HG03457 (cell line): ENCODE data around the gene DERA.
"Not testable (repeated sequence)": the region's sequence is repeated elsewhere in the genome, so short reads cannot be mapped to it uniquely, and the experiment has no call there.

Experiments
- ATAC-seq: cut with Tn5 transposase; IDR thresholded peaks from one replicate; pipeline ENCODE4 v1.9.1; 2021; ENCODE audit warnings: moderate number of reproducible peaks; ENCODE audit not compliant: unreplicated experiment

DERA gene

DNA sequence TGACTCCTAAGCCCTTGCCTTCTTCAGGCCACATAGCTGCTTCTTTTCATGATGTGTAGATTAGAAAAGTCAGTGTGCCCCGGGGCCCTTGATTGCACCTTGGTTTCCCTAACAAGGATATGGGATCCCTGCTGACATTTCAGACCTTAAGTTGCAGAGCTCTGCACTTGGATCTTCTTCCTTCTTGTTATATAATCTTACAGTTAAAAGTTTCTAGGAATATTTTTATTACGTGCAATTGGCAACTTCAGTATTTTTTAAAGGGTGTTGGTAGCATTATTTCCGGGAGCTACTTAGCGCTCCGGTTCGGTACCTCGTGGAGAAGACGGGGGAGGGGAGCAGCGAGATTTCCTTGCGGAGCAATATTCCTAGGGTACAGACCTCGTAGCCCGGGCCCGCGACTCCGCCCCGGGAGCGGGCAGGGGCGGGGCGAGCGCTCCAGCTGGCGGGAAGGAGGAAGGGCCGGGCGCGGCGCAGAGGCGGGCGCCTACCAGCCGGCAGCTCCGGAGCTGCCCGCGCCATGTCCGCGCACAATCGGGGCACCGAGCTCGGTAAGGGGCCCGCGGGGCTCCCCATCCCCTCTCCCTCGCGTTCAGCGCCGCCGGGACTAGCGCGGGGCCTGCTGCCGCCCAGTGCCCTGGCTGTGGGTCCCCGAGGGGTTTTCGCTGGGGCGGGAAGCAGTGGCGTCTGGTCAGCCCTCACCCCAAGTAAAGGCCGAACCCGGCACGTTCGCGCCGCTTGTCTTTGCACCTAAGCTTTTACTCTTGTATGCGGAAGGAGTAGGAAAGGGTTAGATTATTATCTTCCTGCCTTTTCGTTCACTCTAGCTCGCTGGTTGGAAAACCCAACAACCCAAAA lies at the start of gene DERA:
Gene DERA (plus strand): TSS at position 469 of the 858 bp plus-strand sequence. CDS start 52 bp downstream, at position 521.
- peak; percentile 91 for ATAC-seq

DNA sequence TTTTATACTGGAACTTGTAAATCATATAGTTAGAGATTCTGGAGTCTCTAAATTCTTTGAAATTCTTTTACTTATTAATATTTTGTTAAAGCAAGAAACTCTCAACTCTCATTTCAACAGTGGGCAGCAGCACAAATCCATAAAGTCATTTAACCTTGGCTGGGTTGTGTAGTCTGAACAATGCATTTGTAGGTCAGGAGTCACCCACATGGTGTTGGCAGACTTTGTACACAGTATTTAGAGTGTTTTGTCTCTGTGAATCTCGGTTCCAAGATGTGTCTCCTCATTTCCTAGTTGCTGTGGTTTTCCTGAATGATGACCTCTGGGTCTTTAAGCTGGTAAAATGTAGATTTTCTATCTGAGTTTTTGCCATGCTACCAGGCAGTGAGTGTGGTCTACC lies 49.7 kb upstream of the DERA start:
- ATAC-seq: no peak

DNA sequence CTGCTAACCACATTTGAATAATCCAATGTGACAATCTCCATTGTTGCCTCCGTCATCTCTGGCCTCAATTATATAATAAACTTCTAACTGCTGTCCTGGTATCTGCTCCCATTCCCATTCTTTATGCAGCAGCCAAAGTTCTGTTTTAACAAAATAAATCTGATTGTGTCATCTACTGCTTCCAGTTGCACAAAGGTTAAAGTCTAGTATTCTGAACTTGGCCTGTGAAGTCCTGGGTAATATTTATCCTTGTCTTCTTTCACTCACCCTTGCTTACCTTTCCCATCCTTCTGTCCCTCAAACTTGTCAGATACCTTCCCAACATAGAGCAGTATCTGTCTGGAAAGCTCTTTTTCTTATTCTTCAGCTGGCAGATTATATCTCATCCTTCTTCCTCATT lies 48.3 kb upstream of the DERA start:
- ATAC-seq: no peak

DNA sequence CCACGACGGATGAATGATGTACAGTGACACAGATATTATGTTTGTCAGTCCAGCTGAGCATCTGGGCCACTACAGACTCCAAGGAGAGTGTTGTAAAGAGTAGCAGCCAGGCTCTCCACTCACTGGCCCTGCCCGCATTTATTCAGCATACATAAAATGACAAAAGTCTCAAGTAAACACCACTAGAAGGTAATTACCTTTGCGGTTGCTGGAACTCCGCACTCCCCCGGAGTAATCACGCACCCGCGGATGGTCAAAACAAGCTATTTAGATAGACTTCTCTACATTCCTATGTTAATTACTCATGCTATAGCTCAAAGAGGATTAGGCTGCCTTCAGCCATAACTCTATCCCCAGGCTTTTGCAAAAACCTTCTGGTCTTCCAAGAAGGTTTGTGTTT lies 47.8 kb upstream of the DERA start:
- ATAC-seq: no peak

DNA sequence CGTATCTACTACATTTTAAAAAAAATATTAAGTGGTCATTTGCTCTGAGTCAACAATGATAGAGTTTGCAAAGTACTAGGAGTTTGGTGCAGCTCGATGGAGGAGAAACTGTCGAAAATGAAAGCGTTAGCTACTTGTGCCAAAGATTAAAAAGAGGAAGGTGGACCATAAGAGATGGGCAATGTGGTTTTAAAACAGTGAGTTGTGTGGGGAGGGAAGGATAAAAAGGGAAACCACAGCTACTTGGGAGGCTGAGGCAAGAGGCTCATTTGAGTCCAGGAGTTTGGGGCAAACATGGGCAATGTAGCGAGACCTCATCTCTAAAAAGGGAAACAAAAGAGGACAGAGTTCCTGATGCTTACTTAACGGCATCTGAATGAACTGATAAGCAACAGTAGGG lies 47.1 kb upstream of the DERA start:
- ATAC-seq: peak; percentile 91

DNA sequence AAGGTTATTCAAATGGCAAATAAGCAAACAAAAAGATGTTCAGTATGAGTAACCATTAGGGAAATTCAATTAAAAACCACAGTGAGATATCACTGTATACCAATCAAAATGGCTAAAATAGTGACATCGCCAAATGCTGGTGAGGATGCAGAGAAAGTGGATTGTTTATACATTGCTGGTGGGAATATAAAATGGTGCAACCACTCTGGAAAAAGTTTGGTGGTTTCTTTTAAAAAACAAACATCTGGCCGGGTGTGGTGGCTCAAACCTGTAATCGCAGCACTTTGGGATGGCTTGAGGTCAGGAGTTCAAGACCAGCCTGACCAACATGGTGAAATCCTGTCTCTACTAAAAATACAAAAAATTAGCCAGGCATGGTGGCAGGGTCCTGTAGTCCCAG lies 42.9 kb upstream of the DERA start:
- no peak for ATAC-seq

DNA sequence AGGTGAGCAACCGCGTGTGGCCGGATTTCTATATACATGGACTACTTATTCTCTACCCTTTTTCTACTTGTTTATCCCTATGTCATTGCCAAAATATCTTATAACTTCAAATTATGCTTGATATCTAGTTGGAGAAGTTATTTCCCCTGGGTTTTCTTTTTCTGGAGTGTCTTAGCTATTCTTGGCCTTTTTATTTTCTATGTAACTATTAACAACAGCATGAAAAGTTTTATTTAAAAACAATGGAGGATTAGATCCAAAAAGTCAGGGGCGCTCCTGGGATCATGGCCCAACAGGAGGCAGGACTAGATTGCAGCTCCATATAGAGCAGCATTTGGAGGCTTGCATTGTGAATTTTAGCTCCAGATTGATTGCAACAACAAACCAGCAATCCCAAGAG lies 37.6 kb upstream of the DERA start:
- no peak for ATAC-seq

DNA sequence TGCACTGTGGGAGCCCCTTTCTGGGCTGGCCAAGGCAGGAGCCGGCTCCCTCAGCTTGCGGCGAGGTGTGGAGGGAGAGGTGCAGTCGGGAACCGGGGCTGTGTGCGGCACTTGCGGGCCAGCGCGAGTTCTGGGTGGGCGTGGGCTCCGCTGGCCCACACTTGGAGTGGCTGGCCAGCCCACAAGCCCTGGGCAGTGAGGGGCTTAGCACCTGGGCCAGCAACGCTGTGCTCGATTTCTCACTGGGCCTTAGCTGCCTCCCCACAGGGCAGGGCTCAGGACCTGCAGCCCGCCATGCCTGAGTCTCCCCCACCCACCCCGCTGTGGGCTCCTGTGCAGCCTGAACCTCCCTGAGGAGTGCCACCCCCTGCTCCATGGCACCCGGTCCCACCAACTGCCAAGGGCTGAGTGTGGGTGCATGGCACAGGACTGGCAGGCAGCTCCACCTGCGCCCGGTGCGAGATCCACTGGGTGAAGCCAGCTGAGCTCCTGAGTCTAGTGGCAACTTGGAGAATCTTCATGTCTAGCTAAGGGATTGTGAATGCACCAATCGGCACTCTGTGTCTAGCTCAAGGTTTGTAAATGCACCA lies 36.5 kb upstream of the DERA start:
- ATAC-seq: not testable (repeated sequence)

DNA sequence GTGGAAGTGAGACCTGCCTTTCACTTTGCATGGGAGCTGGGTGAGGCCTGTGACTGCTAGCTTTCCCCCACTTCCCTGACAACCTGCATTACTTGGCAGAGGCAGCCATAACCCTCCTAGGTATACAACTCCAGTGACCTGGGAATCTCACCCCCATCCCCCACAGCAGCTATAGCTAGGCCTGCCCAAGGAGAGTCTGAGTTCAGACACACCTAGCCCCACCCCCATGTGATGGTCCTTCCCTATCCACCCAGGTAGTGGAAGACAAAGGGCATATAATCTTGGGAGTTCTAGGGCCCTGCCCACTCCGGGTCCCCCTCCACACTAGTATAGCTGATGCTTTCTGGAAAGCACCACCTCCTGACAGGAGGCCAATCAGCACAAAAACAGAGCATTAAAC lies 35.3 kb upstream of the DERA start:
- ATAC-seq: no peak

DNA sequence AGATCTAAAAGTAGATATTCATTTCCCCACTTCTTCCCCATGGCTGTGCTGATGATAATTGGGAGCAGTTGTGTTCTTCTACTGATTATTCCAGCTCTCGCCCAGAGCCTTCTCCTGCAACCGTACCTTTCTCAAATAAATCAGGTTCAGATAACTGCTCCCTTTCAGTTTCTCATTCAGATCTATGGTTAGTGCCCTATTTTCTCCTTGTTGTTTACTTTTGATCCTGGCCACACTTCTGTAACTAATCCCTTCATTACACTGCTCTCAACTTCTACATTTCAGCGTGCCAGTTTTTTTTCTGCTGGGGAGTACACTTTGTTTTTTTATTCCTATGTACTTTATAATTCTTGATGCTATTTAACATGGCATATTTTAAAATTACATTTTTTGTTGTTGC lies 31.7 kb upstream of the DERA start:
- no peak for ATAC-seq

DNA sequence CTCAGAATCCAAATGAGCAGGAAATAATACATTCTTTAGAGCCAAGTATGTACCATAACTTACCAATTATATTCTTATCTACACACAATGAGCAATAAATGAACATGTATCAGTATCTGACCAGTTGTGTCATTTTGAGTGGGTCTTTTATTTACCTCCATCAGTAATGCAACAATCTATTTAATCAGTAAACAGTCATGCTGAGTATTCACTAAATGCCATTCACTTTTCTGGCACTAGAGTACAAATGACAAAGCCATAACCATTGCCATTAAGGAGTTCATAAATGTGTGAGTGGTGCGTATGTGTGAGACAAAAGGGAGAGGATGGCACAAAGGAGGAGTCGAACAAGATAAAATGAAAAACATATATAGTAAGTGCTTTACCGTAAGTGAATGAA lies 30.4 kb upstream of the DERA start:
- ATAC-seq: no peak

DNA sequence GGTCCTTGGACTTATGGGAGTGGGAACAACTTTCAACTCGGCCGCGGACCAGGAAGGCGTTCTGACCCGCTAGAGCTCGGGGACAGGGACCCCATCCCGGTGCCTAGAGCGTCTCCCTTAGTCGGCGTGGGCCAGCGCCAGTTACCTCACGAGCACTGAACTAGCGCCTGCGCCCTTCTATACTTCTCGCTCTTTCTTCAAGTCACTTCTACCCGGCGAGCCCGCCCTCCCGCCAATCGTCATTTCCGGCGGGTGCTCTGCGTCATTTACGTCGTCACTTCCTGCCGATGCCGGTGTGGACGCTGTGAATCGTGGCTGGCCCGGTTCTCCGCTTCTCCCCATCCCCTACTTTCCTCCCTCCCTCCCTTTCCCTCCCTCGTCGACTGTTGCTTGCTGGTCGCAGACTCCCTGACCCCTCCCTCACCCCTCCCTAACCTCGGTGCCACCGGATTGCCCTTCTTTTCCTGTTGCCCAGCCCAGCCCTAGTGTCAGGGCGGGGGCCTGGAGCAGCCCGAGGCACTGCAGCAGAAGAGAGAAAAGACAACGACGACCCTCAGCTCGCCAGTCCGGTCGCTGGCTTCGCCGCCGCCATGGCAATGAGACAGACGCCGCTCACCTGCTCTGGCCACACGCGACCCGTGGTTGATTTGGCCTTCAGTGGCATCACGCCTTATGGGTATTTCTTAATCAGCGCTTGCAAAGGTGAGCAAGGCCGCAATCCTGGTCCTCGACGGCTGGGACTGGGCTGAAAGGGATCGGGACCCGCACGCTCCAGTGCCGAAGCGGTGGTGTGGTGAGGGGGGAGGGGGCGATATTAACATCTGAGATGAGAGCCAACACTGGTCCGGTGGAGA lies 28.8 kb upstream of the DERA start, which contains the start of gene STRAP:
Gene STRAP (plus strand): TSS at position 270 of the 854 bp plus-strand sequence. CDS start 321 bp downstream, at position 591.
- peak; percentile 97 for ATAC-seq

DNA sequence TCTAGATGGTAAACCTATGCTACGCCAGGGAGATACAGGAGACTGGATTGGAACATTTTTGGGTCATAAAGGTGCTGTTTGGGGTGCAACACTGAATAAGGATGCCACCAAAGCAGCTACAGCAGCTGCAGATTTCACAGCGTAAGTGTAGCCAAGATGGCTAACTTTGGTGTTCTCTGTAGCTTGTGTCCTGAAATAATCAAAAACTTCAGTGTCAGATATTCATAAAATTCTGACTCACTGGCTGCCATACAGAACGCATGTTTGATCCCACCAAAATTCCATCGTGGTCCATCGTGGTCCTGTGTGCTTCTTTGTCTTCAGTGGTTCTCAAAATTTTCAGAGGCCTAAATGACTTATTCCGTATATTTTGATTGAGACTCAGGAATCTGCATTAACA lies 27.6 kb upstream of the DERA start:
- ATAC-seq: no peak

DNA sequence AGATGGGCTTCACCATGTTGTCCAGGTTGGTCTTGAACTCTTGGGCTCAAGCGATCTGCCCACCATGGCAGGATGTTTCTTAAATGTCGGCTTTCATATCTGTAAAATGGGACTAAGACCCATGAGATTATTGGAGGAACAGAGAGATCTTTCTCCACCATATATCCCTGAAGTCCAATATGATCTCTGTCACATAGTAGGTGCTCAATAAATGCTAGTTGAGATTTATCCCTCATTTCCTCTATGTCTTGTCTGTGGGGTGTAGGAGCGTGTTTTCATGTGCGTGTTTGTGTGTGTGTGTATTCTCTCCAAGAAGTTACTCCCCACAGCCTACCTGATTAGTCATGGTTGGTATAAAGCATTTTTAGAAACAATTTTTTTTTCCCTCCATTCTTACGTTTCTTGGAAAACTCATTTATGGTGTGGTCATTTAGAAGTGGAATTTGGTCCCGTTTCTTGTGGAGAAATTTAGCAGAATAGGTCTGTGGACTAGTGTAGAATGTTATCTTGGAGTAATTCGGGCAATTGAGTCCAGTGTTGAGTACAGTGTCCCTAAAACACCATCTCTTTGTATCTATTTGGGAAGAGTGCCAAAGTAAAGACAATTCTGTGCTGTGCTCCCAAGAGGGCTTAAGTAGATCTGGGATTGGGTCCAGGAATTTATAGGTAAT lies 24.6 kb upstream of the DERA start:
- ATAC-seq: no peak

DNA sequence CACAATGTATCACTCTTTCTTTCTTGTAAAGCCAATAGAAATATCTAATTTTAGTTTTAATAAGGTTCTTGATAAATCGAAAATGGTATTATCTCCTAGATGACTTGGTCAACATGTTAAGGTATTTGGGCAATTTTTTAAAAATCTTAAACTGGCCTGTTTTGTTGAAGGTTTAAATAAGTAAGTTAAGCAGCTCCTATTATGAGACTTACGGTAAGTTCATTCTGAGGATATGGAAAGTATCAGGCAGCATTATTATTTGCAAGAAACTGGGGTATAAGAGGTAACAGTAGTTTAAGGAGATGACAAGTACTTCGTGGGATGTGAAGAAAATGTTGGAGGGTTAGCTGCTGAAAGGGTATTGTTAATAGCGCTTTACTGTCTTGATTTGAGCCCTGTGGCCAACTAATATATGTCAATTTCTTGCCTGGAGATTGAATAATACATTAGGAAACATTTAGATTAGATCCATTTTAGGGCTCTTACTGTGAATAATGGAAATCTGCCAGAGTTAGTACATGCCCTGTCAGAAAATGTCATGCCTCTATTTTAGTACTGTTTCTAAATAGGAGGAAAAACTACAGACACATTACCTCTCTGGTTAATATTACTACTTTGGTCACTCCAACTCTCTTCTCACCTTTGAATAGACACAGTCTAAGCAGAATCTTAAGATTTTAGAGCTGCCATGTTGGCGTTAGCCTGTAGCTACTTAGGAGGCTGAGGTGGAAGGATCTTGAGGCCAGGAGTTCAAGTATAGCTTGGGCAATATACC lies 23.9 kb upstream of the DERA start:
- no peak for ATAC-seq

DNA sequence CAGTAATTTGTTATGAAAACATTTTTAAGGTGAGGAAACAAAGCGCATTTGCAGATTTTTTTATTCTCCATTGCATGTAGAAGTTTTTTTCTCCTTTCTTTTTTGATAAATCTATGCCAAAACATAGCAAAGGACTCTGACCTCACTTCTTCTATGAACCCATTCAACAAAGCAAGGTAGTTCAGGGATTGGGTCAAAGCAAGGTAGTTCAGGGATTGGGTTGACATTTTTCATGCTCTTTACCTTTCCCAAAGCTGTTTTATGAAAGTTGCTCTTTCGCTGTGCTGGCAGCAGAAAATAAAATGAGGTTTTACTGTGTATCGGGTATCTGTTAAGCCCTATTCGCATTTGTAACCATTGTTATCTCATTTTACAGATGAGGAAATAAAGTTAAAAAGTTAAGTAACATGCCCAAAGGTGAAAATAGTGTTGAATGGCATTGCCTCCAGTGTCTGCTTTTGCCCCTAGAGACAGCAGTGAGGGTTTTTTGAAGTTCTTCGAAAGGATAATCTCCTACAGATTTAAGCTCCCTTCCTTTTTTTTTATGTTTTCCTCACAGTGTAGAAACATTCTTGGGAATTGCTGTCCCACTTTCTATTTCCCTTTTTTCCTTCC lies 18.4 kb upstream of the DERA start:
- ATAC-seq: no peak

DNA sequence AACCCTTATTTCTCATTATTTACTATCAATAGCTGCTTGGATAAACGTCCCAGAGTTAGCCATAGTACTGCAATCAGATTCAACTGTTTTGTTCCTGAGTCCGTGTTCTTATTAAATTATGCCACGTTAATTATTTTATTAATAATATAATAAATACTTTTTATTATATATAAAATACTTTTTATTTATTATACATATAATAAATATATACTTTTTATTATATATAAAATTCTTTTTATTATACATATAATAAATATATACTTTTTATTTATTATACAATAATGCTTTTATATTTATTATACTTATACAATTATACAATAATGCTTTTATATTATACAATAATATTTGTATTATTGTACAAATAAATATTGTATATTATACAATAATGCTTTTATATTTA lies 17.9 kb upstream of the DERA start:
- no peak for ATAC-seq

DNA sequence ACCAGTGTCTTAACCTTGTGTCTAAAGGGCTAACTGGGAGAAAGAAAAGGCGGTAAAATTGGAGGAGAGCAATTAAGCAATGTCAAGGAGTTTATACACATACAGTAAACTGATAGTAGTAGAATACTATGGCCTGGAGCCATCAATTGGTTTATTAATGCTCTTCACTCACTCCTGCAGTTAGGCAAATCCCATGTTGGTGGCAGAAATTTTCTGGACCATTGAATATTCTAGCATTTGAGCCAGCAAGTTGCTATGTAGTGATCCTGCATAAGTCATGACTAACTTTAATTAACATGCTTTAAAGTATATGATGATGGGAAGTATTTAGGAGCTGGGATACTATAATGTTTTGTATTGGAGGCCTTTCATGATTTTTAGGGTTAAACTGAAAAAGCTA lies 14.3 kb upstream of the DERA start:
- ATAC-seq: no peak

DNA sequence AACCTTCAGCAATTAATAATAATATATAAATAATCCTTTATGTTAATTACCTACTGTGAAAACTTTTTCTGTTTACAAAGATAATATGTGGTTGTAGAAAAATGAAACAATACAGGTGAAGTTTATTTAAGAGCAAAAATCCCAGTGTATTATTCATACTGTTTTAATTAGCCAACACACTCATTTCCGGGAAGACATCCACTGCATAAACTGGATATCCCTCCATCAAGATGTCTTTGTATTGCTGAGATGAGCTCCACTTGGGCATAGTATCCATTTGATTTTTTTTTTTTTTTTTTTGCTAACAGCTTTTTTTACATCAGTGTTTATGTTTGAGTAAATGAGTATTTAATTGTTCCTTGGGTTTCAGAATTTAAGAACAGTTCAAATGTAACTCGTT lies 13.7 kb upstream of the DERA start:
- ATAC-seq: no peak
